CD1c-positive myeloid dendritic cell (primary cell): ENCODE data around the gene DESI1.
"Not testable (repeated sequence)": the region's sequence is repeated elsewhere in the genome, so short reads cannot be mapped to it uniquely, and the experiment has no call there.

Source experiments
- DNase-seq: peaks from one replicate; pipeline ENCODE4 v3.0.0-alpha.2; 2016; ENCODE audit errors: extremely low spot score

DESI1 gene

DNA sequence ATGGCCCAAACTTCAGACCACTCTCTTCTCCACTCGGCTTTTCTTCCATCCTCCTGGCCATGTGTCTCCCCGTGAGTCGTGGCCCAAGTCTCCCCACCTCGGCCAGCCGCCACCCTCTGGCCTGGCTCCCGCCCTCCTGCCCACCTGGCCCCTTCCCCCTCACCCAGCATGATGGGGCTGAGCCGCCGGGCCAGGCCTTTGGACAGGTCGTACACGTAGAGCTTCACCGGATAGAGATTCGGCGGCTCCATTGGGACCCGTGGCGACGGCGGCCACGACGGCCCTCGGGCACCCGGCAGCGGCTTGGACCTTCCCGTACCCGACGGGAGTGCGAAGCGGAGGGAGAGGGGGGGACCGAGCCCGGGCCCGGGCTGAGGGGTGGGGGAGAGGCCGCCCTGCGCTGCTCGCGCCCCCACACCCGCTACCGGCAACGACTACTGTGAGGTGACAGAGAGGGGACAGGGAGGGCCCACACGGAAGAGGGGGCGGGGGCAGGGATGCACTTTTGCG lies at the start of gene DESI1:
Gene DESI1, minus strand, starts transcription at position 455 of the 510 bp plus-strand sequence. Its CDS starts 204 bp downstream, at position 251.
- no peak for DNase-seq

DNA sequence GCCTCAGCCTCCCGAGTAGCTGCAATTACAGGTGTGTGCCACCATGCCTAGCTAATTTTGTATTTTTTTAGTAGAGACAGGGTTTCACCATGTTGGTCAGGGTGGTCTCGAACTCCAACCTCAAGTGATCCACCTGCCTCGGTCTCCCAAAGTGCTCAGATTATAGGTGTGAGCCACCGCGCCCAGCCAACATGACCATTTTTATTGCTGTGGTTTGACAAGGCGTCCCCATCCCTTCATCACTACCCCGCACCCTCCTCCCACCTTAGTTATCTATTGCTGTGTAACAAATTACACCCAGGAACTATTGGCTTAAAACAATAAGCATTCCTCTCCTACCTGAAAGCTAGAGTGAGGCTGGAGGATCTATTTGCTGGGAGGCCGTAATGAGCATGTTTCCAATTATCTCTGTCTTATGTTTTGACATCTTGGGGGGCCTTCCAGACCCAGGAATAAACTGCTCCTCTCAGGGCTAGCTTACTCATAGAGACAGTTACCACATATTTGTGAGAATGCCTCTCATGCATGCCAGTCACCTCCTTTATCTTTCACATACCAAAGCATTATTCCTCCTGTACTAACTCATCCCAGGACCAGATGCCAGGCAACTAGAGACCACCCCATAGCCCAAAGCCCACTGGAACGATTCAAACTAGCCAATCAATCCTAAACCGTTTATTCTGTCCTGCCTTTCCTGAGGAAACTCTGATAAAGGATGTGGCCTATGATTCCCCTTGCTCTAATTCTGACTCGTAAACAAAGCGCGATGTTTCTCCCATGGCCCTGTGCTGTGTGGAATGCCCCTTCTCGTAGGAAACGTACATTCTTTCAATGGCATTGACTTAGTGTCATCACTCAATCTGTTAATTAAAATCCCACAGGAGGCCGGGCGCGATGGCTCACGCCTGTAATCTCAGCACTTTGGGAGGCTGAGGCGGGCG lies 48.4 kb upstream of the DESI1 start:
- no peak for DNase-seq

DNA sequence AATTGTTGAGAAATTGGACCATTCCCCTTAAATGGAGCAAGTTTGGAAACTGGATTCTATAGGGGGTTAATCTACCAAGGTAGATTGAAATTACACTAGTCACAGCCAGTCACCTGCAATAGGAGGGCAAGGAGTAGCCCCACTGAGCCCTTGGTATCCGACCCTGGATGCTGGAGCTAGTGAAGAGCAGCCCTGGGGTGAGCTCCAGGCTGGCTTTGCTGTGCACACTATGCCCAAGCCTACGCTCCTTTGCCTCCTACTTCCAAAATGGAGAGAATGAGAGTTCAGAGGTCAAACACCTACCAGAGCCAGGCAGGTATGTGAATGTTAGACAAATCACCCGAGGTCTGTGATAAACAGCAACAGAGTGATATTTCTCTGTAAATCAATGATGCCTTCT lies 44.1 kb upstream of the DESI1 start:
- no peak for DNase-seq

DNA sequence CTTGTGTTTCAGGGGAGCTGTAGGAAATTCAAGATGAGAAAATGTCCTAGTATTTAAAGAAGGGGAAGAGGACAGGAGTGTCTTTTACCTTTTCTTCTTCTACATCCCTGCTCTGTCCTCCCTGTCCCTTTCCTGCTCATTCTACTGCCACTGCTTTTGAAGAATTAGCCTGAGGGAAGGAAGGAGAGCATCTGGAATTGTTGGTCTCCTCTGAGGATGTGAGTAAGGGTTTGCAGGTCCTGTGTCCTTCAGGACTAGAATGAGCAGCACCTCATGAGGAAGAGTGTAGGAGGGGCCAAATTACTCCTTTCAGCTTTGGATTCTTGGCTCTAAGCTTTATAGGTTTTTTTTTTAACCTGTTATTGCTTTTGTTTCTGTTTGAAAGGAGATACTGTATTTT lies 43.6 kb upstream of the DESI1 start:
- no peak for DNase-seq

DNA sequence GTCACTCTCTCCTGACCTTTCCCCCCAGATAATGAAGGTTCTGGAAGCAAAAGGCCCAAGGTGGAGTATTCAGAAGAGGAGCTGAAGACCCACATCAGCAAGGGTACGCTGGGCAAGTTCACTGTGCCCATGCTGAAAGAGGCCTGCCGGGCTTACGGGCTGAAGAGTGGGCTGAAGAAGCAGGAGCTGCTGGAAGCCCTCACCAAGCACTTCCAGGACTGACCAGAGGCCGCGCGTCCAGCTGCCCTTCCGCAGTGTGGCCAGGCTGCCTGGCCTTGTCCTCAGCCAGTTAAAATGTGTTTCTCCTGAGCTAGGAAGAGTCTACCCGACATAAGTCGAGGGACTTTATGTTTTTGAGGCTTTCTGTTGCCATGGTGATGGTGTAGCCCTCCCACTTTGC lies 42.8 kb upstream of the DESI1 start:
- DNase-seq = not testable (repeated sequence)

DNA sequence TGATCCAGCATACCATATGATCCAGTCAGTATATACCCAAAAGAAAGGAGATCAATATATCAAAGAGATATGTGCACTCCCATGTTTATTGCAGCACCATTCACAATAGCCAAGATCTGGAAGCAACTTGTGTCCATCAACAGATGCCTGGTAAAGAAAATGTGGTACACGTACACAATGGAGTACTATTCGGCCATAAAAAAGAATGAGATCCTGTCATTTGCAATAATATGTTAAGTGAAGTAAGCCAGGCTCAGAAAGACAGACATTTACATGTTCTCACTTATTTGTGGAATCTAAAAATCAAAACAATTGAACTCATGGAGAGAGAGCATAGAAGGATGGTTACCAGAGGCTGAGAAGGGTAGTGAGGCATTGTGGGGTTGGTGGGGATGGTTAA lies 40.9 kb upstream of the DESI1 start:
- no peak for DNase-seq

DNA sequence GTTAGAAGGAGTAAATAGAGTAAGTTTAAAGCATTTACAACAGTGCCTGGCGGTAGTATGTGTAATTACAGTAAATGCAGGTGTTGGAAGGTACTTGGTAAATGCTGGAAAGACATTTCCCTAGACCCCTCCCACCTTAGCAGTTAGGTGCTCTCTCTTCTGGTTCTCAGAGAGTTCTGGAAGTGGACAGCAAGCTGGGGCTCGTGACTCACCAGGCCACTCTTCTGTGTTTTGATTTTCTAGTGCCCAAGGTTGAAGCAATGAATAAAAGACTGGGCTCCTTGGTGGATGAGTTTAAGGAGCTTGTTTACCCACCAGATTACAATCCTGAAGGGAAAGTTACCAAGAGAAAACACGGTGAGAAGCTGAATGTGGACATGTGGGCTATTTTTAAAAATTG lies 40.2 kb upstream of the DESI1 start:
- DNase-seq = no peak

DNA sequence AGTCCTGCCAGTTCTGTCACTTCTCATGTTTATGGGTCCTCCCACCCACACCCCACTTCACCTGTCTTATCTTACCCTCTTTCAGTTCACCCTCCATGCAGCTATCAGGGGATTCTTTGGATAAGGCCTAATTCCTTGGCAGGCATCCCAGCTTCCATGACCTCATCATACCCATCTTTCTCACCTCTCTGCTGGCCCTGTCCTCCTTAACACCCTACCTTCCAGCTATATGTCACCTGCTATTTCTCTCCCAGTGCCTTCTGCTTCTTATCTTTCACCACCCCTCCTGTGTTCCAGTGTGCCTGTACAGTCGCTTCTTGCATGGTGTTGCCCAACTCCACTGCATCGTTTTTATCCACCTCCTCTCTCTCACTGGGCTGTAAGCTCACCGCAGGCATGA lies 39.6 kb upstream of the DESI1 start:
- DNase-seq = no peak

DNA sequence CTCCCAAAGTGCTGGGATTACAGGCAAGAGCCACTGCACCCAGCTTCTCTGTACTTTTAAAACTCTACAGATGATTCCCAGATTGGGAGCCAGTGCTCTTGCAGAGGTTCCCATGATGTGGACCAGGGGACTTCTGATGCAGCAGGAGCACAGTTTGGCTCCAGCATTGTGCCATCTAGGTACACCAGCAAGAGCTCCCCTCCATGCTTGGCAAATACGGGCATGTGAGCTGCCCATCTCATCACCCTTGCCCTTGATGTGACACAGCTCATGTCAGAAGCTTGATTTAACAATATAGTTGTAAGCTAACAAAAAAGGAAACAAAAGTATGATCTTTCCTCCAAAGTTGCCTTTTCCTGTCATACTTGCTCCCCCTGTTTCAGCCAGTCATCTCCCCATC lies 39.1 kb upstream of the DESI1 start:
- DNase-seq = no peak

DNA sequence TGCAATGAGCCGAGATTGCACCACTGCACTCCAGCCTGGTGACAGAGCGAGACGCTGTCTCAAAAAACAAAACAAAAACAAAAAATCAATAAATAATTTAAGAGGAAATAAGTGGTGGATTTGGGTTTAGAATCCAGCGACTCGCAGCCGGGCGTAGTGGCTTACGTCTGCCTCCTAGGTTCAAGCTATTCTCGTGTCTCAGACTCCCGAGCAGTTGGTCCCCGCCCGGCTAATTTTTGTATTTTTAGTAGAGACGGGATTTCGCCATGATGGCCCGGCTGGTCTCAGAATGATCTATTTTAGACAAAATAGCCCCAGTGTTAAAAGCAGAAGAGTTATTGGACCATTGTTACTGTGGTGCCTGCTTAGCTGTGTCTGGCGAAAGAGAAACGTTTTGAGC lies 38.0 kb upstream of the DESI1 start:
- no peak for DNase-seq

DNA sequence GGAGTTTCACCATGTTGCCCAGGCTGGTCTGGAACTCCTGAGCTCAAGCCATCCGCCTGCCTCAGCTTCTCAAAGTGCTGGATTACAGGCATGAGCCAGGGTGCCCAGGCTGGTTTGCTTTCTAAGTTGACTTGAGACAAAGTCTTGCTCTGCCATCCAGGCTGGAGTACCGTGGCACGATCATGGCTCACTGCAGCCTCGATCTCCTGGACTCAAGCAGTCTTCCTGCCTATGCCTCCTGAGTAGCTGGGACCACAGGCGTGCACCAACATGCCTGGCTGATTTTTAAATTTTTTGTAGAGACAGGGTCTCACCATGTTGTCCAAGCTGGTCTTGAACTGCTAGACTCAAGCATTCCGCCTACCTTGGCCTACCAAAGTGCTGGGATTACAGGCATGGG lies 36.9 kb upstream of the DESI1 start:
- no peak for DNase-seq

DNA sequence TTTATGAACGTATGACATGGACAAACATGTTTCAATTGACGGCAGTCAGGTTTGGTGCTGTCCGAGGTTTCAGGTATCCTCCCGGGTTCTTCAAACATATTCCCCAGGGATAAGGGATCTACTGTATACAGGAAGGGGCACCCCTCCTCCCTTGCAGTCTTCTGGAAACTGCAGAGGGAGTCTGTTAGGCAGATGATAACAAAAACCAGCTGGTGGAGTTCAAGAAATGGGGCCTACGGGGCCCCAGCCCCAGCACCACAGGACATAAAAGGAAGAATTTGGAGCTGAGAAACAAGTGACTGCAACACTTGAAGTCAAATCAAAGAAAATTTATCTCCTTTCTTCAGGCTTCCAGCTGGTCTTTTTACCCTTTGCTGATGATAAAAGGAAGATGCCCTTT lies 35.7 kb upstream of the DESI1 start:
- DNase-seq = no peak

DNA sequence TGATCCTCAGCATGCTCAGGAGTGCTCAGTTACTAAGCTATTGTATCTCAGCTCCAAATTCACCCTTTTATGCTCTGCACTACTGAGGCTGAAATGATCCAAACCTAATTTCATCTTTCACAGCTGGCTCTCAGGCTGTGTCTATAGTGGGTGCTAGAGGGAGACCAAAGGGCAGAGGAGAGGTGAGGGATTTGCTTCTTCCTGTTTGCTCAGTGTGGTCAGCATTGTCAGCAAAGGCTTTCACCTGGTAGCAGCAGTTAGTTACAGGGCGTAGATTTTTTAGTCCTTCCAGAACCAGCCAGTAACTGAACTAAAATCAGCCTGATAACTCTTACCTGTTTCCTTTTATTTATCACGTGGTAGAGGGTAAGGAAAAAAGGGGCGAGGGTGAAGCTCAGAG lies 33.5 kb upstream of the DESI1 start:
- no peak for DNase-seq

DNA sequence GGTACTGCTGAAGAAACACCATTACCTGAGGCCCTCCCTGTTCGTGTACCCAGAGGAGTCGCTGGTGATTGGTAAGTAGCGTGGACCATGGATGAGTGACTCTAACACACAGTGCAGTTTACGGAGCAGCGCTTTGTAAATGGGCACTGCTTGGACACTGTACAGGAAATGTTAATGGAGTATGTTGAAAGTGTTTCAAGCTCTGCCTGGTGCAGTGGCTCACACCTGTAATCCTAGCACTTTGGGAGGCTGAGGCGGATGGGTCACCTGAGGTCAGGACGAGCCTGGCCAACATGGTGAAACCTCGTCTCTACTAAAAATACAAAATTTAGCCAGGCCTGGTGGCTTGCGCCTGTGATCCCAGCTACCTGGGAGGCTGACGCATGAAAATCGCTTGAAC lies 30.0 kb upstream of the DESI1 start:
- no peak for DNase-seq

DNA sequence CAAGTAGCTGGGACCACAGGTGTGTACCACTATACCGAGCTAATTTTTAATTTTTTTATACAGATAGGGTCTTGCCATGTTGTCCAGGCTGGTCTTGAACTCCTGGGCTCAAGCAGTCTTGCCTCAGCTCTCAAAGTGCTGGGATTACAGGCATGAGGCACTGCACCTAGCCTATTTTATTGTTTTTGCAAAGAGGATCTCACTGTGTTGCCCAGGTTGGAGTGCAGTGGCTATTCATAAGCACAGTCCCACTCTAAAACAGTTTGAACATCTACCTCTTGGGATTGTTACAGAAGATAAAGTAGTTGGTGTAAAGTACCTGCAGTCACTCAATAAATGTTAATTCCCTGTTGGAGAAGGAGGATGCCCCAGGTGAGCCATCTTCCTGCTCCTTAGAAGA lies 29.4 kb upstream of the DESI1 start:
- DNase-seq = no peak

DNA sequence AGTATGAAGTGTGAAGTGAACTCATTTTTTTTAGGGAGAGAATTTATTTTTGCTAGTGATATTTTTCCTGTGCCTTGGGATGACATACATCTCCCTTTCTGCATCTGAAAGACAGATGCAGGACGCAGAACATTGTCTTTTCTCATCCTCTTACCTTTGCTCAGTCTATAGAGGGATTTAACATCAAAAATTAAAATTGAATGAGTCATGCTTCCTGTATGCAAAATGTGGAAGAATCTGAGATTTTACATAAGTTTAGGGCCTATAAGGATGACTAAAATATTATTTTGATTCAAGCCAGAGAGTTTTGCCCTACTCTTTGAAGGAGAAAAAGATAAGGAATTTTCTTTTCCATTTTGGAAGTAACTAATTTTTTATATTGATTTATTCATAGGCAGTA lies 27.6 kb upstream of the DESI1 start:
- DNase-seq = no peak

DNA sequence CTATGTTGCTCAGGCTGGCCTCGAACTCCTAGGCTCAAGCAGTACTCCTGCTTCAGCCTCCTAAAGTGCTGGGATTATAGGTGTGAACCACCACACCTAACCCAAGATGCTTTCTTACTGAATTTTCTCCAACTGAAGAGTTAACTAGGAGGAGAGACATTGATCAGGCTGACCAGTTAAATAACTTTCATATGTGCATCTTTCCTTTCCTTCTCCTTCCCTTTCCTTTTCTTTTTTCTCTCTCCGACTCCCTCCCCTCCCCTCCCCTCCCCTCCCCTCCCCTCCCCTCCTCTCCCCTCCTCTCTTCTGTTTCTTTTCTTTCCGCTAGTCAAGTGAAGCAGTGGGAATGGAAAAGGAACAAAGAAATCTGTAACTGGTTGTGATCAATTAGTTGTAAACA lies 26.9 kb upstream of the DESI1 start:
- DNase-seq = no peak

DNA sequence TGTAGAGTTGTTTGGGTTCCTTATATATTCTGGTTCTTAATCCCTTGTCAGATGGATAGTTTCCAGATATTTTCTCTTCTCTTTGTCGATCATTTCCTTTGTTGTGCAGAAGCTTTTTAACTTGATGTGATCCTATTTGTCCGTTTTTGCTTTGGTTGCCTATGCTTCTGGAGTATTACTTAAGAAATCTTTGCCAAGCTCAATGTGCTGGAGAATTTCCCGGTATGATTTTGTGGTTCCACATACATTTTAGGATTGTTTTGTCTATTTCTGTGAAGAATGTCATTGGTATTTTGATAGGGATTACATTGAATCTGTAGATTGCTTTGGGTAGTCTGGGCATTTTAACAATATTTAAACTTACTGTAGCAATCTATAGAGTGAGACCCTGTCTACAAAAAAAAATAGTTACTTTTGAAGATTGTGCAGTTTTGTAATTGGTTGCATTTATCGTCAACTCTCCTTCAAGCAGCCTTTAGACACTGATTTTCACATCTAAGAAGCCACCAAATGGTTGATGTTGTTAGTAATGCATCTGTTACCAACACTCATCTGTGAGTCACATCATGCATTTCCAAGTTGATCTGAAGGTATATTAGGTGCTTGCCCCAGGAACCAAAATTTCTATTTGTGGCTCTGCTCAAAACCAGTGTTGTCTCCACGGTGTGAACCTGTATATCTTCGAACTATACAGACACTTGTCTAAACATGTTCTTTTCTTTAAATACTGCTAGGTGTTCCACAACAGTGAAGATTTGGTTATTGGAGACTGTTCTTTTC lies 21.7 kb upstream of the DESI1 start:
- DNase-seq = no peak

DNA sequence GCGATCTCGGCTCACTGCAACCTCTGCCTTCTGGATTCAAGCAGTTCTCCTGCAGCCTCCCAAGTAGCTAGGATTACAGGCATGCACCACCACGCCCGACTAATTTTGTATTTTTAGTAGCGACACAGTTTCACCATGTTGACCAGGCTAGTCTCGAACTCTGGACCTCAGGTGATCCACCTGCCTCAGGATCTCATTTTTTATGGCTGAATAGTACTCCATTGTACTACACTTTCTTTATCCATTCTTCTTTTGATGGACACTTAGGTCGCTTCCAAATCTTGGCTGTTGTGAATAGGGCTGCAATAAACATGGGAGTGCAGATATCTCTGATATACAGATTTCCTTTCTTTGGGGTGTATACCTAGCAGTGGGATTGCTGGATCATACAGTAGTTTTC lies 21.0 kb upstream of the DESI1 start:
- no peak for DNase-seq

DNA sequence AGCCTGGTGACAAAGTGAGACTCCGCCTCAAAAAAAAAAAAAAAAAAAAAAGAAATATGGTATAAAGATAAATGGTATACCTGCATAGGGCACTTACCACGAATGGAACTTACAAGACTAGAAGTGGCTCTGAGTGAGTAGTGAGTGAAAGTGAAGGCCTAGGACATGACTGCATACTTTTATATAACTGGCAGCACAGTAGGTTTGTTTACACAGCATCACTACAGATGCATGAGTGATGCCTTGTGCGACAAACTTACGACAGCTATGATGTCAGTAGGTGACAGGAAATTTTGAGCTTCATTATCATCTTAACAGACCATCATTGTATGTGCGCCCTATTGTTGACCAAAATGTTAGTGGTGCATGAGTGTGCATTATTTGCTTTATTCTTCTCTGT lies 17.9 kb upstream of the DESI1 start:
- DNase-seq = no peak

DNA sequence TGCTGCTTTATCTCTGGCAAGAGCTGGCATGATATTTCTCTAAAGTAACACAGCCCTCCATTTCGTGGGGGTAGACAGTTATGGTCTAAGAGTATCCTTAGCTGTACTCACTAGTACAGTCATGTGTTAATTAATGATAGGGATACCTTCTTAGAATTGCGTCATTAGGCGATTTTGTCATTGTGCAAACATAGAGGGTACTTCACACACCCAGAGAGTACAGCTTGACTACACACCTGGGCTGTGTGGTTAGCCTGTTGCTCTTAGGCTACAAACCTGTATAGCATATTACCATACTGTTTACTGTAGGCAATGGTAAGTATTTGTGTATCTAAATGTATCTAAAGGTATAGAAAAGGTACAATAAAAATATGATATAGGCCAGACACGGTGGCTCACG lies 17.3 kb upstream of the DESI1 start:
- no peak for DNase-seq

DNA sequence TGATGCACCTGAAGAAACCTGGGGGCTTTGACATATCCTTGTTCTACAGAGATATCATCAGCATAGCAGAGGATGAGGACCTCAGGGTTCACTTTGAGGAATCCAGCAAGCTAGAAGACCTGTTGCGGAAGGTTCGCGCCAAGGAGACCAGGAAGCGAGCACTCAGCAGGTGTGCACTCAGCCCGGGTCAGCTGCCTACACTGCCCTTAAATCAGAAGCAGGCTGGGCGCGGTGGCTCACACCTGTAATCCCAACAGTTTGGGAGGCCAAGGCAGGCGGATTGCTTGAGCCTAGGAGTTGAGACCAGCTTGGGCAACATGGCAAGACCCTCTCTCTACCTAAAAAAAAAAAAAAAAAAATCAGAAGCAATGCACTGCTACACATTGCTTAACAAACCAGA lies 16.8 kb upstream of the DESI1 start:
- DNase-seq = not testable (repeated sequence)

DNA sequence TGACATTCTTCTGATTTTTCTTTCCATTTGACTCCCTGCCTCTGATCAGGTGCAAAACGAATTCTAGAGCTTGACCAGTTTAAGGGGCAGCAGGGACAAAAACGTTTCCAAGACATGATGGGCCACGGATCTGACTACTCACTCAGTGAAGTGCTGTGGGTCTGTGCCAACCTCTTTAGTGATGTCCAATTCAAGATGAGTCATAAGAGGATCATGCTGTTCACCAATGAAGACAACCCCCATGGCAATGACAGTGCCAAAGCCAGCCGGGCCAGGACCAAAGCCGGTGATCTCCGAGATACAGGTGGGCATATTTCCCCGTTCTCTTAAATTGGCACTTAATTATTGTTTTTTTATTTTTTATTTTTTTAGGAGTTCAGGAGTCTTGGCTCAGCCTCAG lies 15.6 kb upstream of the DESI1 start:
- no peak for DNase-seq
